ENCODE measurements around the gene DCAF5. TPM values are rescaled to one million over a fixed set of nuclear protein-coding genes. Genes with fewer than 3 reads are reported as not detected.

The DCAF5 gene
- total RNA-seq, 1 donor = 32.3 TPM

- no peak for DNase-seq (ENCODE audit: low read depth in 2 of 3, low spot score in 2 of 3)
These were observed 10.8 kb downstream of the DCAF5 start for GRCh38 chr14:69142101-69142500.

GRCh38 chr14:69141550-69141949 is 11.4 kb downstream of the DCAF5 start:
- DNase-seq (ENCODE audit: low read depth in 2 of 3, low spot score in 2 of 3) = no peak

GRCh38 chr14:69139743-69140142 is 13.2 kb downstream of the DCAF5 start:
- no peak for DNase-seq (ENCODE audit: low read depth in 2 of 3, low spot score in 2 of 3)

GRCh38 chr14:69137843-69138535 is 14.9 kb downstream of the DCAF5 start:
- no peak for DNase-seq (ENCODE audit: low read depth in 2 of 3, low spot score in 2 of 3)

GRCh38 chr14:69137416-69137815 is 15.5 kb downstream of the DCAF5 start:
- no peak for DNase-seq (ENCODE audit: low read depth in 2 of 3, low spot score in 2 of 3)

GRCh38 chr14:69135133-69135532 is 17.8 kb downstream of the DCAF5 start:
- no peak for DNase-seq (ENCODE audit: low read depth in 2 of 3, low spot score in 2 of 3)

GRCh38 chr14:69133206-69134125 is 19.5 kb downstream of the DCAF5 start:
- no peak for DNase-seq (ENCODE audit: low read depth in 2 of 3, low spot score in 2 of 3)

GRCh38 chr14:69132513-69133181 is 20.3 kb downstream of the DCAF5 start:
- no peak for DNase-seq (ENCODE audit: low read depth in 2 of 3, low spot score in 2 of 3)

- DNase-seq (ENCODE audit: low read depth in 2 of 3, low spot score in 2 of 3) = no peak
These were observed 21.7 kb downstream of the DCAF5 start for GRCh38 chr14:69131176-69131575.

- peak; percentile 60 to 85 (median 75) for DNase-seq (ENCODE audit: low read depth in 2 of 3, low spot score in 2 of 3)
These were observed 23.5 kb downstream of the DCAF5 start for GRCh38 chr14:69129264-69129880.

- DNase-seq (ENCODE audit: low read depth in 2 of 3, low spot score in 2 of 3) = no peak
These were observed 34.6 kb downstream of the DCAF5 start for GRCh38 chr14:69118305-69118704.

- no peak for DNase-seq (ENCODE audit: low read depth in 2 of 3, low spot score in 2 of 3)
These were observed 35.7 kb downstream of the DCAF5 start for GRCh38 chr14:69117020-69117767.

- no peak for DNase-seq (ENCODE audit: low read depth in 2 of 3, low spot score in 2 of 3)
These were observed 37.3 kb downstream of the DCAF5 start for GRCh38 chr14:69115407-69116185.

GRCh38 chr14:69114763-69115162 is 38.2 kb downstream of the DCAF5 start:
- no peak for DNase-seq (ENCODE audit: low read depth in 2 of 3, low spot score in 2 of 3)

GRCh38 chr14:69108358-69108757 is 44.6 kb downstream of the DCAF5 start:
- no peak for DNase-seq (ENCODE audit: low read depth in 2 of 3, low spot score in 2 of 3)

- peak in 2 of 3 donors; percentile 49 to 77 for DNase-seq (ENCODE audit: low read depth in 2 of 3, low spot score in 2 of 3)
These were observed 45.4 kb downstream of the DCAF5 start for GRCh38 chr14:69107407-69108003.

- DNase-seq (ENCODE audit: low read depth in 2 of 3, low spot score in 2 of 3) = no peak
These were observed 46.5 kb downstream of the DCAF5 start for GRCh38 chr14:69106451-69106850.

GRCh38 chr14:69105326-69105725 is 47.6 kb downstream of the DCAF5 start:
- no peak for DNase-seq (ENCODE audit: low read depth in 2 of 3, low spot score in 2 of 3)

GRCh38 chr14:69101331-69101826 is 51.5 kb downstream of the DCAF5 start:
- DNase-seq (ENCODE audit: low read depth in 2 of 3, low spot score in 2 of 3) = peak in 2 of 3 donors; percentile 33 to 65

Data from hematopoietic multipotent progenitor cell (in vitro differentiated cells).